Measurements from ENCODE around the gene DDX1. TPM values are rescaled to one million over a fixed set of nuclear protein-coding genes. Genes with fewer than 3 reads are reported as not detected.
"Not testable (repeated sequence)": the region's sequence is repeated elsewhere in the genome, so short reads cannot be mapped to it uniquely, and the experiment has no call there.

DDX1 gene
- total RNA-seq (2014; rRNA removed; shearing (Covaris generic)) = 40.5 and 42.7 TPM in 2 replicates
- total RNA-seq (2022) = 85.9 and 91.8 TPM in 2 replicates
- Bru-seq, nascent RNA = percentile 92 among the genes with signal in this experiment
- percentile 88 among the genes with signal in this experiment for BruChase-seq, experiment 1, labeled RNA remaining after a 6-hour chase
- BruChase-seq, experiment 2, labeled RNA remaining after a 2-hour chase = percentile 88 among the genes with signal in this experiment
- long read RNA-seq, transcript DDX1-201 (26 exons, 2,739 nt) = major isoform, 164 of 188 reads
- long read RNA-seq, partial matches to known transcripts = 10 of 188 reads
- long read RNA-seq, other reads (novel, unspliced or antisense) = 14 of 188 reads

DNA sequence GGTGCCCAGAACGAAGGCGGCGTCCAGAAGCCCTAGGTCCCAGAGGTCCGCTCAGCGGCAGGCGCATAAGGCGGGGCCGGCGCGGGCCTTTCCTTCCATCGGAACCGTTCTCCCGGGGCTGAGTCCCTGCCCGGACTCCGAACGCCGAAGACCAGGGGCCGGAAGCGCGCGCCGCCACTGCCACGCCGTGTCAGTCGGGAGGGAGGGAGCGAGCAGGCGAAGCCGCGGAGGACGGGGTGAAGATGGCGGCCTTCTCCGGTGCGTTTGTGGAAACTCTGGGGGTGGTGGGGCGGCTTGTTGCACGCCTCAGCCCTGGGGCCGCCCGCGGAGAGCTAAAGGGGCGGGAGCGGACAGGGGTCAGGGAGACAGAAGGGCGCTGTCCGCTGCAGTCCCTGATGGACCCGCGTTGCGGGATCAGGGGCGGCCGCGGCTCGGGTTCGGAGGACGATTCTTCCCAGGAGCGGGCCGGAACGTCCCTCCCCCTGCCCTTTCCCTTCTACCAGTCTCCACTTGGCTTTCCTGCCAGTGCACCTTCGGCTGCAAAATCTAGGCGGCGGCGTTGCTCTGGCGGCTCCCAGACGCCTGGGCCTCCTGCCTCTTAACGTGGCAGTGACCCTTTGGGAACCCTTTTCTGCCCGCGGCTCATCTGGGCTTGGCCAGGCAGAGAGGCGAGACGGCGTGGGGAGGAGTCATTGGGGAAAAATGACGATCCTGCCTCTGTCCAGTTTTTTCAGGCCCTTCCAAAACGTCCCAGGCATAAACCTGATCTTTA lies at the start of gene DDX1:
Gene DDX1 (plus strand): TSS at position 177 of the 772 bp plus-strand sequence. CDS start 66 bp downstream, at position 243.
- intact Hi-C loops (cut with micrococcal nuclease; ENCODE audit: unreplicated experiment) = loop anchor here (1.0 kb wide), 1 partner anchor 450 kb away; no protein-coding TSS in a partner anchor
- TF ChIP-seq EZH2phosphoT487 (IDR thresholded peaks at IDR 0.05; ENCODE audit: borderline replicate concordance, low read depth, low read length) (no peak), CTCF (conservative IDR thresholded peaks at IDR 0.05; ENCODE audit: low read length) (0 out of 2 replicates have a peak, but pooled peaks have one; percentile 16)
- ChIA-PET POLR2A (interaction anchor here (0.6 to 1.7 kb wide), 4 partner anchors 10 to 991 kb away, joined by 3 to 5 read pairs (median 4); no protein-coding TSS in a partner anchor), CTCF (ENCODE audit: unreplicated experiment) (no interaction called here)
- peak within 1 kb of the TSS; percentile 89 for H3K4me3 ChIP-seq (ENCODE audit: low read depth, low read length, poor library complexity, severe bottlenecking)
- peak within 1 kb of the TSS; percentile 95 for H2AFZ ChIP-seq (ENCODE audit: low read length)
- peak within 1 kb of the TSS; percentile 72 for H3K4me2 ChIP-seq (ENCODE audit: low read length)
- H3K27ac ChIP-seq (ENCODE audit: low read depth, low read length, poor library complexity, severe bottlenecking) = peak within 1 kb of the TSS; percentile 51
- H3K36me3 ChIP-seq (ENCODE audit: insufficient read depth, low read length) = peaks cover 26% of the 10 kb centered on the region
- H4K20me1 ChIP-seq (ENCODE audit: insufficient read depth, low read length) = peaks cover 10% of the 10 kb centered on the region; the same call in 1 of the 2 replicates
- H3K9me3 ChIP-seq (ENCODE audit: low read length) = no peaks in the 10 kb centered on the region
- H3K9me2 ChIP-seq (ENCODE audit: insufficient read depth, low read length) = no peaks in the 10 kb centered on the region
- no TSS peak for BruUV-seq (replicated peaks)
- H3K4me1 ChIP-seq (ENCODE audit: insufficient read depth, low read length, poor library complexity, severe bottlenecking) = peaks cover 21% of the 10 kb centered on the region
- H3K79me2 ChIP-seq (ENCODE audit: insufficient read depth, low read depth, low read length) = peaks cover 44% of the 10 kb centered on the region
- DNase-seq (ENCODE audit: low spot score) = peak; percentile 90

DNA sequence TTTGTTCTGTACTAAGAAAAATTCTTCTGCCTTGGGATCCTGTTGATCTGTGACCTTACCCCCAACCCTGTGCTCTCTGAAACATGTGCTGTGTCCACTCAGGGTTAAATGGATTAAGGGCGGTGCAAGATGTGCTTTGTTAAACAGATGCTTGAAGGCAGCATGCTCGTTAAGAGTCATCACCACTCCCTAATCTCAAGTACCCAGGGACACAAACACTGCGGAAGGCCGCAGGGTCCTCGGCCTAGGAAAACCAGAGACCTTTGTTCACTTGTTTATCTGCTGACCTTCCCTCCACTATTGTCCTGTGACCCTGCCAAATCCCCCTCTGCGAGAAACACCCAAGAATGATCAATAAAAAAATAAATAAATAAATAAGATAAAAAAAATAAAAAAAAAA lies 49.4 kb upstream of the DDX1 start:
- H3K79me2 ChIP-seq (ENCODE audit: insufficient read depth, low read depth, low read length); CTCF ChIA-PET (ENCODE audit: unreplicated experiment); H3K4me3 ChIP-seq (ENCODE audit: low read depth, low read length, poor library complexity, severe bottlenecking); H2AFZ ChIP-seq (ENCODE audit: low read length); POLR2A ChIA-PET; H3K9me3 ChIP-seq (ENCODE audit: low read length); H3K36me3 ChIP-seq (ENCODE audit: insufficient read depth, low read length); H4K20me1 ChIP-seq (ENCODE audit: insufficient read depth, low read length); H3K4me2 ChIP-seq (ENCODE audit: low read length); intact Hi-C loops (cut with micrococcal nuclease; ENCODE audit: unreplicated experiment); BruUV-seq (replicated peaks); H3K9me2 ChIP-seq (ENCODE audit: insufficient read depth, low read length); DNase-seq (ENCODE audit: low spot score); H3K27ac ChIP-seq (ENCODE audit: low read depth, low read length, poor library complexity, severe bottlenecking): not testable (repeated sequence)
- H3K4me1 ChIP-seq (ENCODE audit: insufficient read depth, low read length, poor library complexity, severe bottlenecking) = peaks cover 20% of the 10 kb centered on the region

- TF ChIP-seq CTCF (conservative IDR thresholded peaks at IDR 0.05; ENCODE audit: low read length) = no peak
- no peak for DNase-seq (ENCODE audit: low spot score)
- Histone ChIP-seq H3K27ac (ENCODE audit: low read depth, low read length, poor library complexity, severe bottlenecking) (no peak overlapping the region), H3K4me2 (ENCODE audit: low read length) (no peak overlapping the region), H3K4me3 (ENCODE audit: low read depth, low read length, poor library complexity, severe bottlenecking) (no peak overlapping the region), H3K9me2 (ENCODE audit: insufficient read depth, low read length) (no peaks in the 10 kb centered on the region), H3K9me3 (ENCODE audit: low read length) (no peaks in the 10 kb centered on the region), H2AFZ (ENCODE audit: low read length) (no peak overlapping the region), H3K79me2 (ENCODE audit: insufficient read depth, low read depth, low read length) (no peaks in the 10 kb centered on the region), H4K20me1 (ENCODE audit: insufficient read depth, low read length) (peaks cover 5% of the 10 kb centered on the region; the same call in 1 of the 2 replicates), H3K4me1 (ENCODE audit: insufficient read depth, low read length, poor library complexity, severe bottlenecking) (peaks cover 20% of the 10 kb centered on the region), H3K36me3 (ENCODE audit: insufficient read depth, low read length) (peaks cover 8% of the 10 kb centered on the region; the same call in 1 of the 2 replicates)
- intact Hi-C loops (cut with micrococcal nuclease; ENCODE audit: unreplicated experiment) = no loop called here
- ChIA-PET CTCF (ENCODE audit: unreplicated experiment) (no interaction called here), POLR2A (no interaction called here)
- BruUV-seq (replicated peaks) = no TSS peak
These were observed 48.6 kb upstream of the DDX1 start for GRCh38 chr2:15543053-15543452.
